ENCODE data around the gene GRIN3A.
A peak's percentile ranks its signal among the peaks of the same experiment; 100 is the strongest.
"Not testable (repeated sequence)": the region's sequence is repeated elsewhere in the genome, so short reads cannot be mapped to it uniquely, and the experiment has no call there.

Gene GRIN3A

GRCh38 chr9:101572316-101572715 lies 166.1 kb downstream of the GRIN3A start:
- FAIRE-seq = no peak

- no peak for FAIRE-seq
Observed at GRCh38 chr9:101571114-101571513, 167.3 kb downstream of the GRIN3A start.

- no peak for FAIRE-seq
Observed at GRCh38 chr9:101569741-101570501, 168.5 kb downstream of the GRIN3A start.

- FAIRE-seq = no peak
Observed at GRCh38 chr9:101567725-101568350, 170.6 kb downstream of the GRIN3A start.

- no peak for FAIRE-seq
Observed at GRCh38 chr9:101566904-101567724, 171.3 kb downstream of the GRIN3A start.

- FAIRE-seq = no peak
Observed at GRCh38 chr9:101564252-101564651, 174.2 kb downstream of the GRIN3A start.

GRCh38 chr9:101562966-101563365 lies 175.5 kb downstream of the GRIN3A start:
- FAIRE-seq = no peak

GRCh38 chr9:101561740-101562139 lies 176.7 kb downstream of the GRIN3A start:
- FAIRE-seq = no peak

- FAIRE-seq = not testable (repeated sequence)
Observed at GRCh38 chr9:101549472-101550098, 188.9 kb downstream of the GRIN3A start.

- no peak for FAIRE-seq
Observed at GRCh38 chr9:101543098-101543735, 195.2 kb downstream of the GRIN3A start.

- FAIRE-seq = no peak
Observed at GRCh38 chr9:101540069-101540468, 198.4 kb downstream of the GRIN3A start.

- FAIRE-seq = no peak
Observed at GRCh38 chr9:101536938-101537337, 201.5 kb downstream of the GRIN3A start.

- FAIRE-seq = no peak
Observed at GRCh38 chr9:101536351-101536750, 202.1 kb downstream of the GRIN3A start.

- FAIRE-seq = peak; percentile 49
Observed at GRCh38 chr9:101533334-101534204, 204.9 kb downstream of the GRIN3A start, which contains the start of gene RNF20. Gene RNF20 (plus strand): TSS chr9:101533853. CDS start chr9:101535424, 1,571 bp downstream.

GRCh38 chr9:101530076-101530711 lies 208.3 kb downstream of the GRIN3A start:
- peak; percentile 64 for FAIRE-seq

- FAIRE-seq = no peak
Observed at GRCh38 chr9:101528015-101528414, 210.4 kb downstream of the GRIN3A start.

- no peak for FAIRE-seq
Observed at GRCh38 chr9:101527066-101527465, 211.4 kb downstream of the GRIN3A start.

- FAIRE-seq = no peak
Observed at GRCh38 chr9:101524371-101524770, 214.1 kb downstream of the GRIN3A start.

Measured in TTC549 (cell line).